Right cardiac atrium (tissue), 5 donors: ENCODE results near the gene ANKRD61. TPM values are rescaled to one million over a fixed set of nuclear protein-coding genes. Genes with fewer than 3 reads are reported as not detected.
"Not testable (repeated sequence)": the region's sequence is repeated elsewhere in the genome, so short reads cannot be mapped to it uniquely, and the experiment has no call there.

Experiments
- ATAC-seq, 2 donors: fragments of 200-7000 bp; cut with Tn5 transposase; one replicate each; pipeline versions ENCODE4 v1.8.0 to v1.9.1; 2020; ENCODE audit warnings: moderate library complexity in 2 of 2, mild to moderate bottlenecking in 1 of 2
- DNase-seq, 3 donors: peaks; one replicate each; pipeline ENCODE4 v3.0.0-alpha.2; 2020
- H3K27ac ChIP-seq: one replicate; pipeline ENCODE4 v1.5.1; 2013; ENCODE audit warnings: mild to moderate bottlenecking, low read length, control low read depth, moderate library complexity
- H3K27me3 ChIP-seq: one replicate; pipeline ENCODE4 v1.6.1; 2013; ENCODE audit not compliant: control insufficient read depth, insufficient read depth
- H3K4me1 ChIP-seq: one replicate; pipeline ENCODE4 v1.6.1; 2013; ENCODE audit warnings: low read length; ENCODE audit not compliant: control insufficient read depth, insufficient read depth
- H3K4me3 ChIP-seq: one replicate; pipeline ENCODE4 v1.5.1; 2013; ENCODE audit warnings: low read length, control low read depth
- H3K9me3 ChIP-seq: one replicate; pipeline ENCODE4 v1.6.1; 2013; ENCODE audit warnings: low read length; ENCODE audit not compliant: control insufficient read depth
- WGBS: extraction: QIAGEN DNeasy Blood & Tissue Kit; methylation state at CpG from one replicate; pipeline ENCODE4 v1.1.7; 2013; 5-methylcytosine and 5-hydroxymethylcytosine counted together
- intact Hi-C, 4 donors: fragments of 100-400 bp; cut with DNase I; formaldehyde crosslinking; loops; one replicate each; pipeline versions ENCODE4 v1.11.0 to v1.14.0; 2022 to 2023
- long read RNA-seq, 4 donors: library from polyadenylated mRNA; unstranded; transcript quantifications; one replicate each; pipeline ENCODE4 v2.0.0, GENCODE V29; 2020 to 2021
- polyA plus RNA-seq: library from polyadenylated mRNA; stranded (reverse); fragments of 200-250 nt; gene quantifications from one replicate; pipeline ENCODE4 v1.2.3, GENCODE V29; 2013
- total RNA-seq, 4 donors: library from RNA; stranded (reverse); fragmentation: NEBNext Ultra II Directional; extraction: Animal tissue kit (Norgen Biotek cat#: 25700); gene quantifications; one replicate each; pipeline ENCODE4 v1.2.1, GENCODE V29; 2021
- donor health status: healthy with polysubstance abuse.
- donor health status: DM: no; HTN: yes; CAD: no.
- donor health status: DM: no; HTN: no; CAD: no.
- donor health status: DM: no; HTN: yes; CAD: no; lungs with severe emphysema.
- donor health status: DM: yes; HTN: yes; CAD: no.

The ANKRD61 gene
- total RNA-seq, result not detected
- 0.11 TPM for polyA plus RNA-seq
- long read RNA-seq, donor 1, partial matches to known transcripts, result 0 of 1 reads
- long read RNA-seq, donor 1, other reads (novel, unspliced or antisense), result 1 of 1 reads
- long read RNA-seq, donor 2, result 0 reads
- long read RNA-seq, donor 3, partial matches to known transcripts, result 0 of 1 reads
- long read RNA-seq, donor 3, other reads (novel, unspliced or antisense), result 1 of 1 reads
- long read RNA-seq, donor 4, result 0 reads

DNA sequence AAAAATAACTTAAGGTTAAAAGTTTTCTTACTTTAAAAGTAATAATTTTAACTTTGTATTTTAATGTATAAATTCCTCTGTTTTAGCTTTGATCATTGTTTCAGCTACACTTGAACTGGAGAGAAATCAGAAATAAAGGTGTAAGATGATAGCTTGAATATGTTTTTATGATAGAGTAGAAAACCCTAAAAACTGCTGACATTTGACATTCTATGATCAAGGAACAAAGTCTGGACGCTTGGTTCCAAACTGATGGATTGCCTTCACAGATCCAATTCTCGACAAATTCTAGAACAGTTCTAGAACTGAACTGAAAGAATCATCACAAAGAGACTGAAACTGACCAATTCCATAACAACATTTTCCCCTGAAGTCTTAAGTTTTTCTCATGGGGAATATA is at the start of gene ANKRD61:
Gene ANKRD61, plus strand, starts transcription at position 389 of the 400 bp plus-strand sequence. Its CDS starts 0 bp downstream, at position 389.
- DNase-seq (no peak), ATAC-seq (no peak)
- no peaks in the 10 kb centered on the region for H3K4me1 ChIP-seq
- intact Hi-C loops, result no loop called here
- no peaks in the 10 kb centered on the region for H3K9me3 ChIP-seq
- H3K27me3 ChIP-seq, result no peaks in the 10 kb centered on the region
- WGBS, result 72% methylated on average over 2 of the region's 2 CpGs
- H3K4me3 ChIP-seq, result no peak within 1 kb of the TSS
- H3K27ac ChIP-seq, result no peak within 1 kb of the TSS

DNA sequence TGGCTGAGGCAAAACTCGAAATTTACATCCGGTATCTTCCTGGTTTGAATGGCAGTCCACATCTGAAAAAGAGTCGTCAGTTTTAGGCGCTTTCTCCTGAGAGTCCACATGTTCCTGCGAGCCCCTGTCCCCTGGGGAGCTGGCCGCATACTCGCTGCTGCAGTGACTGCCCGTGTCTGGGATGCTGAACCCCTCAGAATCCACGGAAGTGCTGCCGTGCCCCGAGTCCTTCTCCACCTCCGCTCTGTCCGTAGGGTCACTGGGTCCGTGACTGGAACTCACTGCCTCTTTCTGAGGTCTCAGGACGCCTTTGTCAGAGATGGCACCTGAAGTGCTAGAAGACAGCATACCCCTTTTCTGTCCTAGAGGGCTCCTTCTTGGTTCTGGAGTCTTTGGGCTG is 44.1 kb upstream of the ANKRD61 start:
- ATAC-seq, H3K27me3 ChIP-seq, H3K4me1 ChIP-seq, H3K4me3 ChIP-seq, intact Hi-C loops, H3K27ac ChIP-seq, H3K9me3 ChIP-seq, DNase-seq: not testable (repeated sequence)
- 88% methylated on average over 15 of the region's 15 CpGs for WGBS

DNA sequence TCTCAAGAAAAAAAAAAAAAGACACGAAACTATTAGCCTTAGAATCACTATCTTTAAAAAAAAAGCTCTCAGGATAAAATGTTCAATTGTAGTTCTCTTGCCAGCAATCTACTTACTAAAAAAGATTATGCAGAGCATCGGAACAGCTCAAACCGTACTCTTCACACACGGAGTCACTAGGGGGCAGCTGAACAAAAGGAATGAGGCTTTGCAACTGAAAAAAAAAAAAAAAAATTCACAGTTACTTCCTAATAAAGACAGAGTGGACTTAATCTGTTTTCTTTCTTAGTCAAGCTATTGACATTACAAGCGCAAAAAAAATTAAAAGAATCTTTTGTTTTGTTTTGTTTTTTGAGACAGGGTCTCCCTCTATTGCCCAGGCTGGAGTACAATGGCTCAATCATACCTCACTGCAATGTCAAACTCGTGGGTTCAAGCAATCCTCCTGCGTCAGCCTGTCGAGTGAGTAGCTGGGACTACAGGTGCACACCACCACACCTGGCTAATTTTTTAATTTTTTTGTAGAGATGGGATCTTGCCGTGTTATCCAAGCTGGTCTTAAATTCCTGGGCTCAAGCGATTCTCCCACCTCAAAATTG is 33.9 kb upstream of the ANKRD61 start:
- DNase-seq, result peak in 1 of 3 donors; percentile 30
- Histone ChIP-seq H3K9me3 (no peaks in the 10 kb centered on the region), H3K4me3 (no peak overlapping the region), H3K27me3 (no peaks in the 10 kb centered on the region), H3K27ac (no peak overlapping the region), H3K4me1 (no peaks in the 10 kb centered on the region)
- peak; percentile 70 to 71 for ATAC-seq
- 56% methylated on average over 10 of the region's 10 CpGs for WGBS
- intact Hi-C loops, result loop anchor here in 1 of 4 donors (10.0 kb wide), 1 partner anchor 437 kb away; no protein-coding TSS in a partner anchor

DNA sequence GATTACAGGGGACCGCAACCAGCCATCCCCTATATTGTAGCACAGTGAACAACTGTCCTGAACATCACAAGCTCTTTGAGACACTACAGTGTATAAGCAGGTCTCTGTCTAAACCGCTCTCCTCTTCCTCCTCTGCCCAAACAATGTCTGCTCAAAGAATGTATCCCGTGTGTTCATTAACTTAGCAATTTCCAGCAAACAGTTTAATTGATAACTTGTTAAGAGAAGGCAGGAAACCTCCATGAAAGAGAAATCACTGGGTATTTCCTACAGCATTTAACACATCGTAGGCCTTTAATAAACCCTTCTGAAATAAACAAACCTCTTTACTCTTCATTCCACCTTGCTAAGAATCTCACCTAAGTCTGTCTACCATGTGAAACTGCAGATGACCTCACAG is 23.8 kb upstream of the ANKRD61 start:
- no peak for ATAC-seq
- intact Hi-C loops, result no loop called here
- WGBS, result 83% methylated on average over 4 of the region's 4 CpGs
- Histone ChIP-seq H3K4me1 (no peaks in the 10 kb centered on the region), H3K27ac (no peak overlapping the region), H3K9me3 (no peaks in the 10 kb centered on the region), H3K27me3 (no peaks in the 10 kb centered on the region), H3K4me3 (no peak overlapping the region)
- no peak for DNase-seq

DNA sequence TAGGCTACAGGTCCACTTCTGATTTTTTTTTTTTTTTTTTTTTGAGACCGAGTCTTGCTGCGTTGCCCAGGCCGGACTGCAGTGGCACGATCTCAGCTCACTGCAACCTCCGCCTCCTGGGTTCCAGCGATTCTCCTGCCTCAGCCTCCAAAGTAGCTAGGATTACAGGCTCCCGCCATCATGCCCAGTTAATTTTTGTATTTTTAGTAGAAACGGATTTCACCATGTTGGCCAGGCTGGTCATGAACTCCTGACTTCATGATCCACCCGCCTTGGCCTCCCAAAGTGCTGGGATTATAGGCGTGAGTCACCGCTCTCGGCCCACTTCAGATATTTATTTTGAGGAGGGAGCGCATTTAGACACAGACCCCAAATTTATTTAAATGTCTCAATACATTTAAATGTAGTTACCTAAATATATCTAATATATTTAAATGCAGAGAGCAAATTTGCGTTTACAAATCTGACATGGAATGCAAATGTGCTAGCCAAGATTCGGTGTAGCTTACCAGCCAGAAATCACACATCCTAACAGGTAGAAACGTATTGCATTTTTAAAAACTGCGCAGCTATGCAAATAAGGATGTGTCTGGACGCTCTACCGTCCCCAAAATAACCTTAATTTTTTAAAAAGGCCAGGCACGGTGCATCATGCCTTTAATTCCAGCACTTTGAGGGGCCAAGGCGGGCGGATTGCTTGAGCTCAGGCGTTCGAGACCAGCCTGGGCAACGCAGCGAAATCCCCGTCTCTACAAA is 23.2 kb upstream of the ANKRD61 start:
- H3K9me3 ChIP-seq, H3K4me1 ChIP-seq, DNase-seq, ATAC-seq, H3K27ac ChIP-seq, H3K27me3 ChIP-seq, intact Hi-C loops: not testable (repeated sequence)
- 46% methylated on average over 27 of the region's 27 CpGs for WGBS
- peak overlapping the region; percentile 67 for H3K4me3 ChIP-seq

DNA sequence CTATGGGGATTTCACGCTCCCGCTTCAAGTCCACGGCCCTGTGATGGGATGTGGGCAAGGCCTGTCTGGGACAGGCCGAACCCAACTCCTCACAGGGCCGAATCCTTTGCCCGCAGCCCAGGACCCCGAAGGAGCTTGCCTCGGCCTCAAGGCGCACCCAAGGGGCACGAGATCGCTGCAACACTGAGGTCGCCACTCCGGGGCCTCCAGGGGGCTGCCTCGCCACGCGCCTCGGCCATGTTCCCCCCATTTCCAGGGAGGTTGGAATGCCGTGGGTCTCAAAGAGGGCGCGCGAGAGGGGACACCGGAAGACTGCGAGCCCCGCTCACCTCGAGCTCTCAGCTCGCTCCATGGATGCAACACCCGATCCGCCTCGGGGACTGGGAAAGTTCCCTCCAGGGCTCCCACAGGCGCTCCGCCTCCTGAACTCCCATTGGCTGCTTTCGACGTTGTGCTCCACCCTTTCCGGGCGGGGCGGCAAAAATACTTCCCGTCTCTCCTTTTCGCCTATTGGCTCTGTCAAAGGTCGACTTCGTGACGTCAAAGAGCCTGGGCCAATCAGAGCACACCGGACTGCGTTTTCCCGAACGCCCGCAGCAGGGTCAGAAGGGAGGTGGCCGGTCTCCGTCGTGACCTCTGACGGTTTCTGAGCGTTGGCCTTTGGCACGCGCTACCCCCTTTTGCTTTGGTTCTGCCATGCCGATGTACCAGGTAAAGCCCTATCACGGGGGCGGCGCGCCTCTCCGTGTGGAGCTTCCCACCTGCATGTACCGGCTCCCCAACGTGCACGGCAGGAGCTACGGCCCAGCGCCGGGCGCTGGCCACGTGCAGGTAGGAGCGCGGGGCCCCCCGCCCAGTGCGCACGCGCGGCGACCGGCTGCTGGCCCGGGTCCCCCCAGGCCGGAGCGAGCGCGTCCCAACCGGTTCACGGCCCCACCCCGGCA is 22.2 kb upstream of the ANKRD61 start, which contains the start of the genes AIMP2 and PMS2:
Gene AIMP2, plus strand, starts transcription at position 605 of the 944 bp plus-strand sequence. Its CDS starts 92 bp downstream, at position 697.
Gene PMS2, minus strand, starts transcription at position 382 of the 944 bp plus-strand sequence. Its CDS starts 30 bp downstream, at position 352.
- Histone ChIP-seq H3K4me1 (no peaks in the 10 kb centered on the region), H3K27me3 (no peaks in the 10 kb centered on the region), H3K4me3 (peak within 1 kb of the TSS; percentile 69), H3K27ac (peak within 1 kb of the TSS; percentile 98), H3K9me3 (no peaks in the 10 kb centered on the region)
- under 1% methylated on average over 84 of the region's 84 CpGs for WGBS
- ATAC-seq (peak; percentile 98 to 99), DNase-seq (peak; percentile 98 to 99 (median 99))
- intact Hi-C loops, result no loop called here

DNA sequence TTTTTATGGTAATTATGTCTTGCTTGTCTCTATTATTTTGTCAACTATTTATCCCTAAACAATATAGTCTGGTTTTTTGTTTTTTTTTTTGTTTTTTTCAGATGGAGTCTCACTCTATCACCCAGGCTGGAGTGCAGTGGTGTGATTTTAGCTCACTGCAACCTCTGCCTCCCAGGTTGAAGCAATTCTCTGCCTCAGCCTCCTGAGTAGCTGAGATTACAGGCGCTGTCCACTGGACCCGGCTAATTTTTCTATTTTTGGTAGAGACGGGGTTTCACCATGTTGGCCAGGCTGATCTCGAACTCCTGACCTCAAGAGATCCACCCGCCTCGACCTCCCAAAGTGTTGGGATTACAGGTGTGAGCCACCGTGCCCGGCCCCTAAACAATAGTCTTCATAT is 20.8 kb upstream of the ANKRD61 start:
- WGBS, result 81% methylated on average over 8 of the region's 8 CpGs
- H3K27me3 ChIP-seq, H3K4me1 ChIP-seq, intact Hi-C loops, H3K27ac ChIP-seq, DNase-seq, H3K9me3 ChIP-seq, ATAC-seq: not testable (repeated sequence)
- peak overlapping the region; percentile 12 for H3K4me3 ChIP-seq

DNA sequence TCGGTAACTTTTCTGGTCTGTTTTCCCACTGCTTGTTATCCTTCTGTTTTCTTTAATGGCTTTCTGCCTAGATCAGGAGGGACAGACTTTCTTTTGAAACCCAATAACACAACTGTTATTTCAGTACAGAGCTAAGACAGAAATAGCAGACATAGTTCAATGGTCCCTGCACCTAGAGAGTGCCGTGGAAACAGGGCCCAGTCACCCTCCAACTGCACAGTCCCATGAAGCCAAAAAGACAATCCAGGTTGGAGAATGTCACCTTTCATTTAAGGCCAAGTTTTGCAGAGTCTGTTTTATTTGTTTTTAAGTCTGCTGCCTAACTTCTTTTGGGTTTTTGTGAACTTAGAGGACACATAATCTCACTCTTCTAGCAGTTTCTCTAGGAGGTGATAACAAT is 19.6 kb upstream of the ANKRD61 start:
- Histone ChIP-seq H3K4me3 (no peak overlapping the region), H3K9me3 (no peaks in the 10 kb centered on the region), H3K4me1 (no peaks in the 10 kb centered on the region), H3K27me3 (no peaks in the 10 kb centered on the region), H3K27ac (no peak overlapping the region)
- intact Hi-C loops, result no loop called here
- no peak for DNase-seq
- WGBS, result 72% methylated on average over 2 of the region's 2 CpGs
- no peak for ATAC-seq

DNA sequence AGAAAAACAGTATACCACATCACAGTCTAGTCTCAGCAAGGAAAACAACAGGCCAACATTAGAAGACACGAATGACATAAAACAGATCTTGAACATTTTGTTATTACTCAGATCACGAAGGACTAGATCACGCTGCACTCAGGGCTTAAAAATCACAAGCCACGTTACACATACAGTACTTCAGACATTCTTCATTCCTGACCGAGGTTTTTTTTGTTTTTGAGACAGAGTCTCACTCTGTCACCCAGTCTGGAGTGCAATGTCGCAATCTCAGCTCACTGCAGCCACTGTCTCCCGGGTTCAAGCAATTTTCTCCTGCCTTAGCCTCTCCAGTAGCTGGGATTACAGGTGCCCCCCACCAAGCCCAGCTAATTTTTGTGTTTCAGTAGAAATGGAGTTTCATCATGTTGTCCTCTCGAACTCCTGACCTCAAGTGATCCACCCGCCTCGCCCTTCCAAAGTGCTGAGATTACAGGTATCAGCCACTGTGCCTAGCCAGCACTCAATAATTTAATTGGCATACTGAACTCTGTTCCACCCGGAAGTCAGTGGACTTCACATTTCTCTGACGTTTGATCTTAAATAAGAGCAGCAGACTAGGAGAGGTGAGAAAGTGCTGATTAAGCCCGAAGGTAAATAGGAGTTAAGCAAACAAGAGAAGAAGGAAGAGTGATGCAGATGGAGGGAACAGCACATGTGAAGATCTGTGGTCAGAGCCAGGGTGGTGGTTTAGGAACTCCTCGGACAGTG is 18.6 kb upstream of the ANKRD61 start:
- no peaks in the 10 kb centered on the region for H3K27me3 ChIP-seq
- H3K27ac ChIP-seq, result no peak overlapping the region
- no peak overlapping the region for H3K4me3 ChIP-seq
- no peaks in the 10 kb centered on the region for H3K4me1 ChIP-seq
- no peaks in the 10 kb centered on the region for H3K9me3 ChIP-seq
- DNase-seq (no peak), ATAC-seq (no peak)
- 77% methylated on average over 14 of the region's 14 CpGs for WGBS
- intact Hi-C loops, result no loop called here
